Measurements from ENCODE around the gene JARID2. TPM values are rescaled to one million over a fixed set of nuclear protein-coding genes. Genes with fewer than 3 reads are reported as not detected.

The JARID2 gene
- total and polyA plus RNA-seq, 9 of the 15 experiments (the other 6 are each of a cell fraction or from before 2014, with no cell fraction given) = 5.0 to 29.0 (median 15.6) TPM

- Histone ChIP-seq H3K4me2 (ENCODE audit: insufficient read depth, low read length) (peak overlapping the region; percentile 4; the same call in 1 of the 2 replicates), H3K27ac (ENCODE audit: extremely low read depth, low read depth, low read length) (no peak overlapping the region; the same call in 2 of the 3 replicates), H3K27me3 (ENCODE audit: control insufficient read depth in 2 of 2, insufficient read depth in 2 of 2, low read length in 2 of 2) (no peaks in the 10 kb centered on the region), H3K9me3 (replicated peaks; ENCODE audit: control insufficient read depth, insufficient read depth, low read depth, low read length) (no peaks in the 10 kb centered on the region), H3K36me3 (ENCODE audit: control insufficient read depth, insufficient read depth, low read length) (no peaks in the 10 kb centered on the region), H4K20me1 (replicated peaks; ENCODE audit: control insufficient read depth, insufficient read depth, low read length) (peaks cover 45% of the 10 kb centered on the region), H3K79me2 (ENCODE audit: control insufficient read depth, insufficient read depth, low read length) (peaks cover 97% of the 10 kb centered on the region), H3K4me3 (no peak overlapping the region), H2AFZ (ENCODE audit: low read depth, low read length) (no peak overlapping the region), H3K4me1 (replicated peaks in 1 of 2; ENCODE audit: control insufficient read depth in 2 of 2, insufficient read depth in 2 of 2, low read length in 2 of 2) (peaks cover 16 to 64% of the 10 kb centered on the region in 2 experiments; a peak in 4 of 5 replicates), H3K9me1 (ENCODE audit: control insufficient read depth, insufficient read depth, low read length) (no peaks in the 10 kb centered on the region), H3K9ac (ENCODE audit: insufficient read depth in 1 of 2, low read depth in 2 of 2, low read length in 2 of 2) (peak overlapping the region in 1 of 2 experiments; percentile 7; a peak in 1 of 4 replicates)
- no TSS peak for BruUV-seq (replicated peaks)
- CTCF ChIA-PET (ENCODE audit: low intra/inter-chr PET ratio) = no interaction called here
- DNase-seq (ENCODE audit: extremely low read depth in 1 of 4, low spot score in 3 of 4) (no peak), ATAC-seq (no peak), FAIRE-seq (no peak)
- 88% methylated on average over 1 of the region's 1 CpG for WGBS (ENCODE audit: insufficient coverage, low coverage, missing lambda C conversion rate)
- intact Hi-C loops (cut with micrococcal nuclease) = loop anchor here (2.0 kb wide), 1 partner anchor 222 kb away; no protein-coding TSS in a partner anchor
- POLR2A ChIA-PET = interaction anchor here (0.6 to 2.6 kb wide), 8 partner anchors 8 to 1180 kb away, joined by 3 to 12 read pairs (median 4); no protein-coding TSS in a partner anchor
- in situ Hi-C loops (cut with MboI) = no loop called here
- TF ChIP-seq ELF1 (tag; IDR thresholded peaks at IDR 0.05) (no peak), ZNF407 (IDR thresholded peaks at IDR 0.05; ENCODE audit: low read depth) (no peak), ZNF79 (CRISPR knock-in tag; IDR thresholded peaks at IDR 0.05; ENCODE audit: low read depth) (no peak), ADNP (tag; IDR thresholded peaks at IDR 0.05) (no peak), ZNF512 (tag; IDR thresholded peaks at IDR 0.05) (no peak), NFE2L1 (tag; IDR thresholded peaks at IDR 0.05; ENCODE audit: borderline replicate concordance, low read depth) (no peak), ZC3H11A (IDR thresholded peaks at IDR 0.05; ENCODE audit: low read depth, low read length) (no peak), DIDO1 (tag; IDR thresholded peaks at IDR 0.05; ENCODE audit: low read depth) (no peak), ZNF121 (CRISPR knock-in tag; conservative IDR thresholded peaks at IDR 0.05) (no peak), ZNF277 (CRISPR knock-in tag; IDR thresholded peaks at IDR 0.05; ENCODE audit: borderline replicate concordance) (no peak), MTA2 (IDR thresholded peaks at IDR 0.05; ENCODE audit: low read depth) (no peak), XRCC3 (IDR thresholded peaks at IDR 0.05) (no peak)
Observed at GRCh38 chr6:15401120-15401519, 155.3 kb downstream of the JARID2 start.

All from K562 (cell line).